Islet precursor cell (in vitro differentiated cells): ENCODE measurements around the gene SENP1.

Experiments used
- DNase-seq: peaks from one replicate; pipeline ENCODE4 v3.0.0-alpha.2; 2018

Gene SENP1

GRCh38 chr12:48015954-48016353 is 89.9 kb downstream of the SENP1 start:
- DNase-seq = no peak

- DNase-seq = no peak
Observed at GRCh38 chr12:48015129-48015528, 90.8 kb downstream of the SENP1 start.

GRCh38 chr12:48013287-48013686 is 92.6 kb downstream of the SENP1 start:
- no peak for DNase-seq

- DNase-seq = no peak
Observed at GRCh38 chr12:48012070-48012469, 93.8 kb downstream of the SENP1 start.

DNA sequence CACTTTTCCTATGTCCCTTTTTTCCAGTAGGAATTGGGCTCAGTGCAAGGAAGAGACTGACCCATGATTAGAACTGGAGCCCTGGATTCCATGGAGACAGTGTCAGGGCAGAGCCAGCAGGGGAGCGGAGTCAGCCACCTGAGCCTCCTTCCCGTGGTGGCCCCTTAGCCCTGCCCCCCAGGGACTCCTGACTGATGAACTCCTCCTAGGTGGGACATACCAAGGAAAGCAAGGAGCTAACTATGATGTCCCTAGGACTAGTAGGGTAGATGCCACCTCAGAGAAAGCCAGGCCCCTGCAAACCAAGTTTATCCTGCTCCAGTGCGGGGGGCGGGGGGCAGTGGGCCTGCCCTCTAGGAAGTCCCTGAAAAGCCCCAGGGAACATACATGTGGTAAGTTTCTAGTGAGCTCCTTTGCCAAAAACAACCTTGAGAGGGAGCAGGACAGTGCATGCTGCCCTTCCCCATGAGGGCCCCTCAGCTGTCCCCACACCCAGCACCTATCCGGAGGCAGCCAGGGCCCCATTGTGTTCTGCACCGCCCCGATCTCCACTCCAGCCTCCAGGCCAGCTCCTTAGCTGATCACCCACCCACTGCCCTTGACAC is 95.4 kb downstream of the SENP1 start:
- DNase-seq = no peak

GRCh38 chr12:48009471-48009870 is 96.4 kb downstream of the SENP1 start:
- DNase-seq = no peak

- DNase-seq = no peak
Observed at GRCh38 chr12:48008950-48009349, 96.9 kb downstream of the SENP1 start.

DNA sequence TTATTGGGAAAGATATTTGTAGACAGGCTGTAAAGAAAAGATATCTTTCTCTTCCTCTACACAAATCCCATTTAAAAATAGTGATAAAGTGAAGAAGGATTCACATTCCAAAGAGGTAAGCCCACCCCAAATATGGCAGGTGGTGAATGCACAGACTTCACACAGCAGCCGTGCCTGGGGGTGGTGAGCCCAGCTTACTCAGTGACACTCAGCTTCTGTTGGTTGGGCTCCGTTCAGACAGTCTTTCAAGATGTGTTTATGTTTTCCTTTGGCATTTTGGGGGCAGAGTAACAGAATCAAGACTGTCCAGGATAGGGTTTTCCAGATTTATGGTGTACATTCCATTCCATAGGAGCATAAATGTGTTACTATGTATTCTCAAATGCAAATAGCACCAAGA is 97.5 kb downstream of the SENP1 start:
- no peak for DNase-seq

- DNase-seq = no peak
Observed at GRCh38 chr12:48007206-48007605, 98.7 kb downstream of the SENP1 start.

GRCh38 chr12:48005750-48006021 is 100.2 kb downstream of the SENP1 start:
- DNase-seq = no peak

GRCh38 chr12:48005001-48005749 is 100.7 kb downstream of the SENP1 start:
- no peak for DNase-seq

GRCh38 chr12:48004053-48004941 is 101.6 kb downstream of the SENP1 start, which contains the start of gene COL2A1:
Gene COL2A1, minus strand, starts transcription at chr12:48004476. Its CDS starts 155 bp downstream, at chr12:48004321.
- DNase-seq = peak; percentile 88

GRCh38 chr12:48003226-48004052 is 102.4 kb downstream of the SENP1 start:
- no peak for DNase-seq

DNA sequence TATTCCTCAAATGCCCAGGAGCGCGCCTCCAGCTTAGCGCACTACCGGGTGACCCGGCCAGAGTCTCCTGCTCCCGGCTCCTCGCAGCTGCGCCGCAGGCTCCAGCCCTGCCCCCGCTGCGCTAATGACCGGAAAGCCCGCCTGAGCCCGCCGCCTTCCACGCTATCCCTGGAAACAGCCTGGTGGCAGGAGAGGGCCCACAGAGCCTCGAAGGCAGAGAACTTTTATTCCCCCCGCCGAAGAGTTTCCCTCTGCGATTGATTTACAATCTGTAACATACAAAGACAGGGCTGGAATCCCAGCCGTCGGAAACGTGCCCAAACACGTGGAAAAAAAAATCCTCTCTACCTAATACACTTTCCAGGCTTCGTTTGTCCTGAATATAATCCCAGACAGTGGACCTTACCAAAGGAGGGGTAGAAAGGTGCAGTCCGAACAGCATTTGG is 103.1 kb downstream of the SENP1 start:
- peak; percentile 91 for DNase-seq

- no peak for DNase-seq
Observed at GRCh38 chr12:48002414-48002730, 103.5 kb downstream of the SENP1 start.

GRCh38 chr12:48001505-48002413 is 104.1 kb downstream of the SENP1 start:
- peak; percentile 93 for DNase-seq

- DNase-seq = peak; percentile 95
Observed at GRCh38 chr12:48000878-48001504, 104.9 kb downstream of the SENP1 start.

DNA sequence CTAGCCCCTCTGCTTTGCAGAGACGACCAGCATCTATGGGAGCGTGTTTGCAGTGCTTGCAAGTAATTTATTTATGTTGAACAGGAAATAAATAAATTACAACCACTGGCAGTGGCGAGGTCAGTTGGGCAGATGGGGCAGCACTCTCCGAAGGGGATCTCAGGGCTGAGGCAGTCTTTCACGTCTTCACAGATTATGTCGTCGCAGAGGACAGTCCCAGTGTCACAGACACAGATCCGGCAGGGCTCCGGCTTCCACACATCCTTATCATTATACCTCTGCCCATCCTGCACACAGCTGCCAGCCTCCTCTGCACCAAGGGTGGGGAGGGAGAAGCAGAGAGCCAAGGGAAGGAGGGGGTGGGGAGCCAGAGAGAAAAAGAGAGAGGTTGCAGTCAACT is 106.1 kb downstream of the SENP1 start:
- no peak for DNase-seq

DNA sequence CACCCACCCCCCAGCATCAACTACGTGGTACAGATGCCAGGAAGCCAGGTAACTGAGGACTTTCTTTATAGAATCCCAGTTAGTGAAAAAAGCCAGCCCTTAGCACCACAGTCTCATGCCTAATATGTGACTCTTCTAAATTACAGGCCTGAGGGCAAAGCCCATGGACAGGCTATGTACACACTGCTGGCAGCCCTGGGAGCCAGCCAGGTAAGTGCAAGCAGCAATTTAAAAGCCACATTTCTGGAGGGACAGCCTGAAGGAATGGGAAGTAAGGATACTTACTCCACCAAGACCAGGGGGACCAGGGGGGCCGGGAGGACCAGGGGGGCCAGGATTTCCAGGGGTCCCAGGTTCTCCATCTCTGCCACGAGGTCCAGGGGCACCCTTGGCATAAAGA is 108.6 kb downstream of the SENP1 start:
- DNase-seq = peak; percentile 93

DNA sequence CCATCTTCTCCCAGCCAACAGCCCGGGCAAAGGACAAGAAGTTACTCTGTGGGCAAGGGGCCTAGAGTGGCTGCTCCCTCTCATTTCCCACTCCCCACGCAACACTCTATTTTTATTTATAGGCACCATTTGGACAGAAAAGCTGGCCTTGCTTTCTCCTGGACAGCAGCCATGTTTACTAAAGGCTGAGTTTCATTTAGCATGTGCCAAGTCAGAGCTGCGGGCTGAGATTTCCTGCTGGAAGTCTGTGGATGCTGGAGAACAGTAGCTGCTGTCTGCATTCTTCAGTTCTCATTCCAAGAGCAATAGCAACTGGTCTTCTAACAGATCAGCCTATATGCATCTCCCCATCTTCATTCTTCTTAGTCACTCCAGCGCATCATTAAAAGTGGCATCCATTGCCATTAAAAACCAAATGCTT is 109.9 kb downstream of the SENP1 start:
- no peak for DNase-seq

GRCh38 chr12:47993491-47993890 is 112.4 kb downstream of the SENP1 start:
- DNase-seq = no peak
